Activated T-helper 1 cell treated with Interleukin-2 at 50 U/mL for 16 hours (primary cell): ENCODE measurements around the gene GRM5.
A peak's percentile ranks its signal among the peaks of the same experiment; 100 is the strongest.

ENCODE experiments used
- DNase-seq: peaks from one replicate; pipeline ENCODE4 v3.0.0-alpha.2; 2020; ENCODE audit warnings: low read depth

The GRM5 gene

DNA sequence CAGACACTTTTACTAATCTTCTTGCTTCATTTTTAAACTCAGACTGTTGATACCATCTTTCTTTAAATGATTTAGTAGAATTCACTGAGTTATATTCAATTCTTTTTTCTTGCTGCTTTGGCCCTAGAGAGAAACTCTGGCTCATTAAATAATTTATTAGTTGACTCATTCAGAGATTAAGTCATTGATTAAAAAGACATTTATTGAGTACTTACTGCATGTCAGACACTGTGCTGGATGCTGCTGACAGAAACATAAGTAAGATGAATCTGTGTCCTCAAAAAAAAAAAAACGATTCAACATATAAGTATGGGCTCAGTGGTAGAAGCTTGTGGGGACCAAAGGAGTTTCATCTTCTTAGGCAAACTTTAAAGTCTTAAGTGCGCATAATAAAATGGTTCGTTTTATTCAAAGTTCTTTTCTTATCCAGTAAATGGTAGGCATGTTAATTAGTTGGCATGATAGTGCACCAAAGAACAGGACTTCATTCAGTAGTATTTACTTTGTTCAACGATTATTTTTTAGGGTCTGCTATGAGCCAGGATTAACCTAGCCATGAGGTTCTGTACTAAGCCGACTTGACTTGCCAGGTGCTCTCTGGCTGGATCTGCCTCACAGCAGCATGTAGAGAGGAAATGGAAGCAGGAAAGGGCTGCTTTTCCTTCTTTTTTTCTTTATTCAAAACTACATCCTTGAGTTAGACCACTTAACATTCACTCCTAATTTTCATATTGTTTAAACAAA, 447.3 kb downstream of the GRM5 start:
- no peak for DNase-seq

DNA sequence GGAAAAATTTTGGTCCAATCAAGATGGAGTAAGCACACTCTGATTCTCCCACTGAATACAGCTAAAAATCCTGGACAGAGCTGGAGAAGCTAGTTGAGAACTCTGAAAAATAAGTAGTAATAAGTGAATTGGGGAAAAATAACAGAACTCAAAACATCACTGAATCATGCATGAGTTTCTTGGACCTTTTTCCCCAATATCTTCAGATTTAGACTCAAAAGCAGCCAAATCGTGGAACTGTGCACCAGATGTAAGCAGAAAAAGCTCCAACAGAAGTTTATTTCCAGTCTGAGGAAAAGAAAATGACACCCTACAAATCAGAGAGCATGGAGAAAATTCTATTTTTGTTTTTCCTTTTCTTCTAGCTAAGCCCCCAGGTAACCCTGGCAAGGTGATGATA, 448.6 kb downstream of the GRM5 start:
- DNase-seq = no peak

DNA sequence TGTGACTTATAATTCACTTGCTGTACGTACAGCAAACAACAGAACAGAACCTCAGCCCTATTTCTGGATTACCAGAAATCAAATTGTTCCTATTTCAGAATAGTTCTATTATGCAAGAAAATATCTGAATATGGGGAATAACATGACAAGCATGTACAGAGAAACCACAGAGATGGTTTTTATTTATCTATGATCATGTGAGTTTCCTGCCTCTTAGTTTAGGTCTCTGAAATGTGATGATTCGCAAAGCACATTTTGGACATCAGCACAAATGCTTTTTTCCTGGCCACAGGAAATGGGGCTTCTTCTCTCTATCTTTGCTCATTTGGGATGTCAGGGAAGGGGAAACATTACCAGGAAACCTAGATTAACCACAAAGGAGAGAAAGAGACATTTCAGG, 461.5 kb downstream of the GRM5 start:
- DNase-seq = no peak

DNA sequence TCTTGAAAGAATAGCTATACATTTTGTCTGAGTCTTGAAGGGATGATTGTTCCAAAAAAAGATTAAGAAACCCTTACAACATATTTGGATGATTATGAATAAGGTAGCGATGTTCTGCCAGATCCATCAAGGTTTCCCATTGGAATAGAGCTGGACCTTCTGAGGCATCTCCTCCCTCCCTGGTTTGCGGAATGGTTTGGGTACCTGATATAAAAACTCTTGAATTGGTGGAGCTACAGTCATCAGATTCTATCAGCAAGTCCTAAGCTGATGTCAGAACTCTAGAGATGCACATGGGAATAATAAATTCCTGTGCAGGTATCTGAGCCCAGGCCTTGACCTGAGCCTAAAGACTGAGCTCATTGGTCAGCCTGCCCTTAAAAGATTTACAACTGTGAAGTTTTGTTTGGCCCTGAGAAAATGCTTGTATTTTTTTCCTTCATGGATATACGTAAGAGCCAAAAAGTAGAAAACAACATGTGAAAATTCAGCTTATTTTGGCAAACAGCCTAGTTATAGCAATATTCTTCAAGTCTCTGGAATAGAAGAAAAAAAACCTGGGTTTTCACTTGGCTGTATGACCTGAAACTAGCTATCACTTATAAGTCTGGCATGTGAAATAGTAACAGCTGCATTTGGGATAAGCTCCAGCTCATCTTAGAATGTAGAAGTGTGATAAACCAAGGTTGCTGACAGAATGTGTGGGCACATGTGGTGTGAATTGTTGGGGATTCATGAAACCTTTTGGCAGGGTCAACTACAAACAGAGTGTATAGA, 462.5 kb downstream of the GRM5 start:
- DNase-seq = no peak

DNA sequence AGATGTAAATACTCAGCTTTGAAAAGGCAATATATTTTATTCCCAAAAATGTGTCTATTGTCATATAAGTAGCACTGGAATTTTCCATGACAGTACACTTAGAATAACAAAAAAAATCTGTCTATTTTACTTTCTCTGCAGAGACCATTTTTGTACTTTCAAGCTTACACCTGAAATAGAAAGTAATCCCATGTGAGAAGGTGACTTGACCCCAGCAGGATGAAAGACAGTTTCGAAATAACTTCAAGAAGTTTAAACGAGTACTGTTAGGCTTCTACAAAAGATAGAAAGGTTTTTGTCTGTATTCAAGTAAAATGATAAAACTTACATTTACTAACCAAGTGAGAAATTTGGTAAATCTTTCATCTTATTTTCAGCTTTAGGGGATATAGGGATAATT, 468.4 kb downstream of the GRM5 start:
- DNase-seq = no peak

DNA sequence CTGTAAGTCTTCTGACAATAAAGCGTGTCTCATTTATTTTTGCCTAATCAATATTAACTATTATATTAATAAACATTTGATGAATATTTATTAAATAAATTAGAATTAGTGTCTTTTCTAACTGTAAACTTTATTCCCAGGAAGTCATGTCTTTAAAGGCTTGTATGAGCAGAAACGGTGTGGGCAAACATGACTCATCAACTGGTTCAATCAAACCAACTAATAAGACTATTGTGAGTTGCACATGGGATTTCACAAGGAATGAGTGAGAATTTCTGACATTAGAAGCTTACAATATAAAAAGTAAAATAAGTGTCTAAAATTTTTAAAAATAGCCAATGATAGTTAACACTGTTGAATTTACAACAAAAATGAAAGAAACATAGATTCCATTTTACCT, 469.0 kb downstream of the GRM5 start:
- DNase-seq = no peak

DNA sequence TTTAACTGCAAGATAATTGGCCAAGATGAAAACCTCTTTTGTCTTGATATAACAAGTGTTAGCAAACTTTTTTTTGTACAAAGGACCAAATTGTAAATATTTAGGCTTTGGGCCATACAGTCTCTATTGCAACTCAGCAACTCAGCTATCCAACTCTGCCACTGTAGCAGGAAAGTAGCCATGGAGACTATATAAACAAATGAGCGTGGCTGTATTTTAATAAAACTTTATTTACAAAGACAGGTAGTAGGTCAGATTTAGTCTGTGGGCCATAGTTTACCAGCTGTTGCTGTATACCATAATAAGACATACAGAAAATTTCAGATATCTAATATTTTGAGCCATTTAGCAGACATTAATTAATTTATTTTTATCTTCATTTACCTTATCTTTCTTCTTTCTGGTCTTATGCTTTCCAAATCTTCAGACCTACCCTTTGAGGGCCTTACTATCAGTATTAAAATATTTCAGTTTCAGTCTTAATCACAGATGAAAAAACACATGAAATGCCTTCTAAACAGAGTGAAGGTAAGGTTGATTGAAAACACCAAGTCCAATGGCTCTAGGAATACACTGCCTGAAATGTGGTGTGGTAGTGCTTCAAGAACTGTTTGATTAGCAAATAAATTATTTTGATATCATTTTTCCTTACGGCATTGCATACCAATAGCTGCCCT, 471.4 kb downstream of the GRM5 start:
- no peak for DNase-seq

DNA sequence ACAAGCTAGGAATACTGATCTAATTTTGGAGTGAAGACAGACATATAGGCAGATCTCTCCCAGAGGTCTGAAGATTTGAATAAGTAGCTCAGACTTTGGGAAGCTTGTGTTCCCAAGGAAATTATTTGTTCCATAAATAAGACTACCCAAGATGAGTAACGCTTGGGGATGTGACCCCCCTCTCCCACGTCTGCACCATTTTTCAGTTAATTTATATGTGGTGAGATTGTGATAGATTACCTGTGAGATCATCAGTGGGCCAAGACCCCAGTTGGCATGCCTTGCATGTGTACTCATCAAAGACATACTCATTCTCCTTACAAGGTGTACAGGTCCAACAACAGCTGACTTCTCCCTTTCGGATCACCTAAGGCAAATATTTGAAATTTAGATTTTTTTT, 475.4 kb downstream of the GRM5 start:
- DNase-seq = no peak

DNA sequence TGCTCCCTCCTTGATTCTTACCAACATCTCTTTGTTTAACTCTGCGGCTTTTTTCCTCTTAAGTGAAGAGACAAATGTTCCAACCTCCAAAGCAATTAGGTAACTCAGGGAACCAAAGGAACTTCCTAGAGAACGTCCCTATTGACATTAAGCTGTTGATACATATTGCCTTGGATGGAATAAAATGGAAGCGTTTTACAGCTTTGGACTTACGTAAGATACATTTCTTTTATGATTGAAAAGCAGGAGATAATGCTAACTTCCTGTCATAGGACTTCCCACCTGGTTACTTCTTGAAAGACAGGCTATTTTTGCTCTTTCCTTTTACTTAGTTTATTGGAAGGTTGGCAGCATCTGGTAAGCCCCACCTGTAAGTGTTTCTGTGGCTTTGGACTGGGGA, 482.5 kb downstream of the GRM5 start:
- DNase-seq = no peak

DNA sequence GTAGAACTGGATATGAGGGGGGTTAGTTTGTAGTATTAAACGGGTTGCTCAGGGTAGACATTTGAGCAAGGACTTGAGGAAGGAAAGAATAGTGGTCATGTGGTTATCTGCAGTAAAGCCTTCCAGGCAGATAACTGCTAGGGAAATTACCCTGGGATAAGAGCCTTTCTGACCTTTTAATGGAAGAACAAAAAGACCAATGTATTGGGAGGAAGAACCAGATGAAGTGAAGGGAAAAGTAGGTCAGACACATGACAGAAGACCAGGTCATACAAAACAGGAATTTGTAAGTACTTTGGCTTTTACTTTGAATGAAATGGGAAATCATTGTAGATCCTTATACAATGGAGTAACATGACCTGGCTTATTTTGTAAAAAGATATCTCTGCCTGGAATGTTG, 486.3 kb downstream of the GRM5 start:
- no peak for DNase-seq

DNA sequence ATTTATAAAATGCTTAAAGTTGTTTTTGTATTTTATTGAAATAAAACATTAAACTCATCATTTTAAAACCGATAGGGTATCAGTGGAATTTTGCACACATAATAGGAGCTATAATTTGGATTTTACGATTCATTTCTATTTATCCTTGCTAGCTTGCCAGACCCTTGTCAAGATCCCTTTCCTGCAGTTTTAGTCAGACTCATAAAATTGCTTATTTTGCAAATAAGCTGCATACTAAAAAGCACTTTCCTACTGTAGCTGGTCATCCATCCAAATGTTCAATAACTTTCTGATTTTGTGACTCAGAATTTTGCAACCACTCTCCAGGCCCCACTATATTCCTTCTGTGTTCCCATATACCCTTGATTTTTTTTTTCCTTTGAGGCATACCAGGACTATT, 489.0 kb downstream of the GRM5 start:
- DNase-seq = no peak

DNA sequence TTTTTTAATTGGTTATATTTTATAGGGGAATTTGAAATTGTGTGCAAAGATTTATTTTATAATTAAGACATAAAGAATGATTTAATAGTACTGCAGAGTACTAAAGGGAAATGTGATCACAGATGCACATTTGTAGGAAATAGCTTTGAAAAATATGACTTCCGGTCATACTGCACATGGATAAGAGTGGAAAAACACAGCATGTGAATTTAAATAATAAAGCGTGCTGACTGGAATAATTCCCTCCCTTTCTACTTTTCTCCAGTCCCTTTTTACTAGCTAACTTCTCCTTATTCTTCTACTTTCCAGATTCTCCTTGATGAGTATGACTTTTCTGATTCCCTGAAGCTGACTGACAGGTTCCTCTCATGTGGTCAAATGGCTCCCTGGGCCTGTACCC, 489.9 kb downstream of the GRM5 start:
- DNase-seq = no peak

DNA sequence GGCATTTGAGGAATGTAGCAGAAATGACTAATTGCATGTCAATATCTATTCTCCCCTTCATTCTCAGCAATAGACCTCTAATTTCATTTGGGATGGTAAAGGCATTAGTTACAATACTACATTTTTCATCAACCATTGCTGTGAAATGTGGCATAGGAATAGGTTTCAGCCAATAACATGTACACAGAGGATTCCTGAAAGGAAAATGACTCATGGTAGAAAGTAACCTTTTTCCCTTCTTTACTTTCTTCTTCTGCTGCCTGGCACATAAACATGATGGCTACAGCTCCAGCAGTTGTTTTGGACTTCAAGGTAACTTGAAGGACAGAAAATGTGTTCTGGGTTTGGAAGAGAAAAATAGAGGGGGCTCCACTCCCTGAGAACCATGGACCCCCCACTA, 496.4 kb downstream of the GRM5 start:
- no peak for DNase-seq

DNA sequence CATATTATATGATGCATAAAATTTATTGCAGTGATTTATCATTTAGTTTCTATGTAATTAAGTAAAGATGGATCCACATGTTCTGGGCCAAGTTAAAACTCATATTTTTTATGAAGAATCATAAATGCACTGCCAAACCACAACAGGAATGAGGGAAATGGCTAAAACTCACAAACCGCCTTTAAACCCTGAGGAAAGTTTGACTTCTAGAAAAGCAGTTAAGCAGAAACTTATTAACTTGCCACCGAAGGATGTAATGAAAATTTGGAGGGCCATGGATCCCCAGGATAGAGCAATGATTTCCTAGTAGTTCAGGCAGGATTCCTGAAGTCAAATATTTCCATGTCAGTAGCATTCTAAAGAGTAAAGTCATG, 510.0 kb downstream of the GRM5 start:
- DNase-seq = no peak

DNA sequence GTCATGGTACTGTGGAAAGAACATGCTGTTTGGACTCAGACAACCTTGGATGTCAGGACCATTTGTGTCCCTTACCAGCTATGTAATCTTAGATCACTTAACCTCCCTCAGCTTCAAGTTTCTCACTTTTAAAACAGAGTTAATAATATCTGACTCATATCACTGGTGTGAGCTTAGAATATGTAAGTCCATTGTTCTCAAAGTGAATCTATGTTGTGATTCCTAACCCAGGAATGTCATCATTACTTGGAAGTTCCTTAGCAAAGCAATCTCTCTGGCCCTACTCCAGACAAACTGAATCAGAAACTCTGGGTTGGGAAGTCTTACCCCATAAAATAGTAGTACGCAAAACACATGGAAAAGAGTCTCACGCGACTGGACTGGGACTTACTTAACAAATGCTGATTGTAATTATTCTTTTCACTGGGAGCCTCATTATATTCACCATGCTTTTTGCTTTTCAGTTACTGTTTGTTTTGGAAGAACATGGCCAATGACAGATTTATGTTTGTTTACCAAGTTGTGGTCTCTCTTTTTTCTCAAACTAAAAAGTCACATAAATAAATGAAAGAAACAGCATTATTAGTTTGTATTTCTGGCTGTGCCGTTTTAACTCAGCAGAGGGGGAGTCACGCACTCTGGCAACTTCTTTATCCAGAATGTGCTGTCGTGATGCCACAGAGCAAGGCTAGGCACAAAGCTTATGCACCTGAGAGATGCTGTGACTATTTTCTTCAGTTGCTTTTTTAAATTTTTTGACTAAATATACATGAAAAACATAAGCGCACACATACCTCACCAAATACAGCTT, 510.6 kb downstream of the GRM5 start:
- DNase-seq = no peak

DNA sequence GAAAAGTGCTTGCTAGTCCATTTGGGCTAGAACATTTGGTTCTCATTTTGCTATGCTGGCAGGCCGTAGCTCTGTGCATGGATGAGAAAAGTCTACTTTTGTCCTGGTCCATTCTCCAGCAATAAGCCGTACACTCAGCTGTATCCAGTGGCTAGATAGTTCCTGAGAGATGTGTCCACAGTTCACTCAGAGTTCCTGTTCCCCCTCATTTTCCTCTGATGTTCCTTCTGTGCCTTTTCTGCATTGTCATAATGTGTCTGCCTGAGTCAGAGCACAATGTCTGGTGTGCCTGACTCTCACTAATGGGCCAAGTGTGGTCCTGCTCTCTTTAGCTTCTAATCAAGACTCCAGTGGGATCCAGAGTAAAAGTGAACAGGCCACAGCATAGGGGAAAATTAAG, 512.6 kb downstream of the GRM5 start:
- DNase-seq = no peak

DNA sequence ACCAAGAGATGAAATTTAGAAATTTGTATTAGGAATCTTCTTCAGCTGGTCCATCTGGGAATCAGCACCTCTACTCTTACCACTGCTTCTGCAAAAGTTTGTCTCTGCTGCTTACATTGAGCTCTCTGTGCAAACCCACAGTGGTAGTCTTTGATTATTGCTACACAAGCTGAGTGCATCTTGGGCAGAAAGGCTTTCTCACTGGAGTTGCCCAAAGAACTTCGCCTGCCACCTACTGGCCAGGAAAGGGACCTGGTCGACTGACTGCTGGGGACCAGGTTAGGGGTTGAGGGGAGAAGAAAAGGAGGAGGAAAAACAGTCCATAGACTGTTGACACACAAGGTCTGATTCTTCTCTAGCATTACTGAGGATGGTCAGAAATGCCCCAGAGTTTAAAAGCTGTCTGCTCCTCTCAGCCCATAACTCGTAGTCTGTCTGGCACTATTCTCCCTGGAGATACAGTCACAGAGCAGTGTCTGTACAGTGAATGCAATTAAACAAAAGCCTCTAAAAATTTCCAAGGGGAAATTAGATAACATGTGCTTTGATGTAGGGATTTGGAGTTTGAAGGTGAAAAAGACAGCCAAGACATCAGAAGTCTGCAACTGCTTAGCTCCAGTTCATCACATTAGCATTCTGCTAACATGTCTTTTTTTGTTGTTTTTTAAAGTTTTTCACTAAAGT, 513.3 kb downstream of the GRM5 start:
- DNase-seq = peak; percentile 4

DNA sequence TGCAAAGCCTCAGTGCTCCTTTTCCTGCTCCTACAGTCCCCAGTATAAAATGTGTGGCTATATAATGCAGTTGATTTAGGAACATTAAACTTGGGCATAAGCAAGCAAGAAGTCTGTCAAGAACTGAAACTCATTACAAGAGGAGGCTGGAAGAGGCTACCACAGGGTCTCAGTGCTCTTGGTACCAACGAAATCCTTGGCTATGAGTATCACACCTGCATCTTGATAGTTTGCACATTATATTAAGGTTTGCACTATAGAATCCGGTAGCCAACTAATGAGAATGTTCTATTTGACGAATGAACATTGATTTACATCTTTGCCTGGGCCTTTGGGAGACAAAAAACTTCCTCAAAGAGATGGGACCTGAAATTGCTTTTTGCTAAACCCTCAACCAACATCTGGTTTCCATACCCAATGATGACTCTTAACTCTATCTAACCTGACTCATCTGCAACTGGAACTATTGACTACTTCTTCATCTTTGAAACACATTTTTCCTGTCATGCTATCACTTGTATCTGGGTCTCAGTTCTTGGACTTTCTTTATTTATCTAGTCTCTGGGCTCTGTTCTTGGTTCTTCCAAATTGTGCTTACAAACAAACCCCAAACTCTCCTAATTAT, 521.0 kb downstream of the GRM5 start:
- DNase-seq = no peak

DNA sequence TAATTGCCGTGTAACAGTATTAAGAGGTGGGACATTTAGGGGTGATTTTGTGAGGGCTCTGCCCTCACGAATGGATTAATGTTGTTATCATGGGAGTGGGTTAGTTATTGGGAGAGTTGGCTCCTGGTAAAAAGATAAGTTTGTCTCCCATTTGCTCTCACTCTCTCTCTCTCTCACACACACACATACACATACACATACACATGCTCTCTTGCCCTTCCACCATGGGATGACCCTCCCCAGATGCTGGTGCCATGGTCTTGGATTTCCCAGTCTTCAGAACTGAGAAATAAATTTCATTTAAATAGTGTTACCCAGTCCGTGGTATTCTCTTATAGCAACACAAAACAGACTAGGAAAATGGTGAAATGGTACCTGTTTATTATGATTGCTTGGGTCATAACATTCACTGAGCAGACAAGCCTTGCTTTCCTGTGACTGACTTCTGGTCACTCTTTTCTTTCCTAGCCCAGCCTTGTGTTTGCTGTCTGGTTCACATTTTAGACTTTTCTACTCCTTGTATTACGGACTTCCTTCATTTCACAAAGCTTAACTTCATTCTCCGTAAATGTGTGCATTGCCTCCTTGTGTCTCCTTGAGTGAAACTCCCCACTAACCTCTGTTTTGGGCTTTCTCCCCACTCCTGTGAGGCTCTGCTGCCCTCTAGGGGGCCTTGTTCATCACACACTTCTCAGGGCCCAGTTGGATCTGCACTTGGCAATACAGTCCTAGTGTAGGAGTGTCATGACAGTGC, 521.7 kb downstream of the GRM5 start:
- DNase-seq = peak; percentile 53

DNA sequence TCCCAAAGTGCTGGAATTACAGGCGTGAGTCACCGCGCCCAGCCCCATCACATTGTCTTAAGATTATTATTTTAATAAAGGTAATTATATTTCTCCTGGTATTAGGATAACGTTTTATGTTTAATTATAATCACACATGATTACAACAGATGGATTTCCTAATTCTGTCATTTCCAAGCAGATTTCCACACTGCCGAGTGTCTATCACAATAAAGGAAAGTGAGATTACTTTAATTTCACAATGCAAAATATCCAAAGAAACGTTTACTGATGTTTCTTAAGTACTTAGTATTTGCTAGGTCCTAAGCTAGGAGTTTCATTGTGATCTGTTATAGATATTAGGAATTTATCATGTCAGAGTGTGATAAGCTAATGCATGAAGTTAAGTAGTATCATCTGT, 524.8 kb downstream of the GRM5 start:
- DNase-seq = no peak

DNA sequence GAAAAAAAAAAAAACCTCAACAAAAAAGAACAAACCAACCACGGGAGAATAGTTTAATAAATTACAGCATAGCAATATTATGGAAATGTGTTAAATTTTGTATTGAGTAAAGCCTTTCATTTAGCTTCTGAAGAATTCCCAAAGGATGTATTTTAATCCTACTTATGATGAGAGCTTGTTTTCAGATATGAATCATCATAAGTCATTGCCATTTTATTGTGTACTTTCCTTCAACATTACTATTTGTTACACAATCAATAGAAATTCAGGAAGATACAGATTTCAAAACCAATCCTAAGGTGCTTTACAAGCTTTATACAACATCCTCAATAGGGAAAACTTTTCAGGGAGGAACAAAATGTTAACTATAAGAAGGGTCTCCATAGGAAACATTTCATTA, 527.7 kb downstream of the GRM5 start:
- no peak for DNase-seq
